Stimulated activated naive CD8-positive, alpha-beta T cell treated with anti-CD3 and anti-CD28 coated beads, Interleukin-15, Interleukin-2, amounts not matched to agents 100 U/mL and 50 U/mL, for 24 hours (primary cell): ENCODE results near the gene EIF4EBP2.

Experiments used
- ATAC-seq: fragments of 150-1000 bp; cut with Tn5 transposase; one replicate; pipeline ENCODE4 v1.10.0; 2021
- DNase-seq: peaks from one replicate; pipeline ENCODE4 v3.0.0; 2021

Gene EIF4EBP2

GRCh38 chr10:70432561-70433263 lies 28.8 kb downstream of the EIF4EBP2 start:
- ATAC-seq (no peak), DNase-seq (no peak)

GRCh38 chr10:70433581-70434280 lies 29.8 kb downstream of the EIF4EBP2 start:
- no peak for ATAC-seq

GRCh38 chr10:70435241-70436085 lies 31.5 kb downstream of the EIF4EBP2 start:
- ATAC-seq (no peak), DNase-seq (no peak)

More at GRCh38 chr10:70433581-70434280, 29.8 kb downstream of the EIF4EBP2 start:
- no peak for DNase-seq

- DNase-seq (no peak), ATAC-seq (no peak)
Observed at GRCh38 chr10:70437721-70438120, 33.8 kb downstream of the EIF4EBP2 start.

- DNase-seq (peak; percentile 14), ATAC-seq (no peak)
Observed at GRCh38 chr10:70440296-70441160, 36.6 kb downstream of the EIF4EBP2 start.

GRCh38 chr10:70441161-70441894 lies 37.4 kb downstream of the EIF4EBP2 start, which contains the start of gene NODAL:
NODAL (minus strand) TSS chr10:70441681; CDS start chr10:70441667, 14 bp downstream.
- no peak for DNase-seq

GRCh38 chr10:70441895-70442309 lies 38.0 kb downstream of the EIF4EBP2 start:
- ATAC-seq = no peak
- no peak for DNase-seq

More at GRCh38 chr10:70441161-70441894, 37.4 kb downstream of the EIF4EBP2 start, which contains the start of gene NODAL:
- ATAC-seq = peak; percentile 45

GRCh38 chr10:70442332-70442988 lies 38.5 kb downstream of the EIF4EBP2 start:
- DNase-seq = no peak
- no peak for ATAC-seq

- DNase-seq (no peak), ATAC-seq (no peak)
Observed at GRCh38 chr10:70444744-70445143, 40.8 kb downstream of the EIF4EBP2 start.

GRCh38 chr10:70445718-70446657 lies 42.0 kb downstream of the EIF4EBP2 start:
- ATAC-seq (no peak), DNase-seq (no peak)

- no peak for ATAC-seq
- DNase-seq = no peak
Observed at GRCh38 chr10:70448236-70448635, 44.3 kb downstream of the EIF4EBP2 start.

GRCh38 chr10:70455213-70455630 lies 51.3 kb downstream of the EIF4EBP2 start:
- DNase-seq (no peak), ATAC-seq (no peak)

- no peak for DNase-seq
Observed at GRCh38 chr10:70456164-70456563, 52.2 kb downstream of the EIF4EBP2 start.

GRCh38 chr10:70457759-70458305 lies 53.9 kb downstream of the EIF4EBP2 start:
- DNase-seq = no peak

More at GRCh38 chr10:70456164-70456563, 52.2 kb downstream of the EIF4EBP2 start:
- no peak for ATAC-seq

GRCh38 chr10:70458329-70459060 lies 54.5 kb downstream of the EIF4EBP2 start:
- ATAC-seq = peak; percentile 77
- DNase-seq = peak; percentile 72

More at GRCh38 chr10:70457759-70458305, 53.9 kb downstream of the EIF4EBP2 start:
- no peak for ATAC-seq

GRCh38 chr10:70459061-70459773 lies 55.3 kb downstream of the EIF4EBP2 start:
- no peak for ATAC-seq

More at GRCh38 chr10:70459061-70459773, 55.3 kb downstream of the EIF4EBP2 start:
- no peak for DNase-seq
